HG02759 (cell line): ENCODE results near the gene MMP3.

Experiments used
- ATAC-seq: cut with Tn5 transposase; IDR thresholded peaks from one replicate; pipeline ENCODE4 v1.9.1; 2021; ENCODE audit warnings: mild to moderate bottlenecking, moderate library complexity; ENCODE audit not compliant: unreplicated experiment

MMP3 gene

GRCh38 chr11:102792604-102793003 is 50.8 kb downstream of the MMP3 start:
- no peak for ATAC-seq

GRCh38 chr11:102791271-102792036 is 52.0 kb downstream of the MMP3 start:
- no peak for ATAC-seq

GRCh38 chr11:102788334-102788995 is 54.9 kb downstream of the MMP3 start:
- no peak for ATAC-seq
